Hepatocyte (in vitro differentiated cells): ENCODE results near the gene MEF2C. TPM values are rescaled to one million over a fixed set of nuclear protein-coding genes. Genes with fewer than 3 reads are reported as not detected.
A peak's percentile ranks its signal among the peaks of the same experiment; 100 is the strongest.

ENCODE experiments used
- DNase-seq: peaks from one replicate; pipeline ENCODE4 v3.0.0-alpha.2; 2016; ENCODE audit warnings: low spot score
- H2AFZ ChIP-seq: fragments of 200-600 bp; sonication (generic); 2 replicates; pipeline ENCODE4 v1.6.0; 2016; ENCODE audit warnings: antibody characterized with exemption, mild to moderate bottlenecking
- H3K27ac ChIP-seq: fragments of 200-600 bp; sonication (generic); 2 replicates; pipeline ENCODE4 v1.5.1; 2016; ENCODE audit warnings: mild to moderate bottlenecking
- H3K27me3 ChIP-seq: fragments of 200-600 bp; sonication (generic); 2 replicates; pipeline ENCODE4 v1.6.1; 2016
- H3K36me3 ChIP-seq: fragments of 200-600 bp; sonication (generic); replicated peaks from 2 replicates; pipeline ENCODE4 v1.5.1; 2016; ENCODE audit warnings: low read depth; ENCODE audit not compliant: insufficient read depth
- H3K4me1 ChIP-seq: fragments of 200-600 bp; sonication (generic); 2 replicates; pipeline ENCODE4 v1.5.1; 2016; ENCODE audit warnings: mild to moderate bottlenecking, moderate library complexity; ENCODE audit not compliant: insufficient read depth
- H3K4me2 ChIP-seq: fragments of 200-600 bp; sonication (generic); 2 replicates; pipeline ENCODE4 v1.6.0; 2016
- H3K4me3 ChIP-seq: fragments of 200-600 bp; sonication (generic); 2 replicates; pipeline ENCODE4 v1.5.1; 2016; ENCODE audit warnings: mild to moderate bottlenecking
- H3K79me2 ChIP-seq: fragments of 200-600 bp; sonication (generic); 2 replicates; pipeline ENCODE4 v1.6.0; 2017; ENCODE audit warnings: mild to moderate bottlenecking
- H3K9me2 ChIP-seq: fragments of 200-600 bp; sonication (generic); replicated peaks from 2 replicates; pipeline ENCODE4 v1.6.0; 2017; ENCODE audit warnings: mild to moderate bottlenecking; ENCODE audit not compliant: insufficient read depth
- H3K9me3 ChIP-seq: fragments of 200-600 bp; sonication (generic); 2 replicates; pipeline ENCODE4 v1.5.1; 2016; ENCODE audit warnings: low read depth, mild to moderate bottlenecking
- H4K20me1 ChIP-seq: fragments of 200-600 bp; sonication (generic); 2 replicates; pipeline ENCODE4 v1.6.0; 2016; ENCODE audit warnings: mild to moderate bottlenecking; ENCODE audit not compliant: insufficient read depth, poor library complexity, severe bottlenecking
- CTCF ChIP-seq: fragments of 200-600 bp; sonication (generic); IDR thresholded peaks from 2 replicates; pipeline ENCODE4 v1.5.1; 2016; ENCODE audit warnings: antibody characterized with exemption, mild to moderate bottlenecking; ENCODE audit not compliant: poor library complexity
- EZH2 ChIP-seq: fragments of 200-600 bp; sonication (generic); IDR thresholded peaks from 2 replicates; pipeline ENCODE4 v1.6.1; 2016; ENCODE audit warnings: antibody characterized with exemption, mild to moderate bottlenecking, borderline replicate concordance
- EZH2phosphoT487 ChIP-seq: fragments of 200-600 bp; sonication (generic); IDR thresholded peaks from one replicate; pipeline ENCODE4 v1.6.1; 2018; ENCODE audit warnings: antibody characterized with exemption, mild to moderate bottlenecking, low read depth, moderate library complexity; ENCODE audit not compliant: unreplicated experiment, severe bottlenecking
- WGBS: methylation state at CpG from one replicate; pipeline ENCODE4 v1.1.6; 2016; ENCODE audit warnings: low lambda C conversion rate; ENCODE audit errors: missing lambda C conversion rate; 5-methylcytosine and 5-hydroxymethylcytosine counted together
- polyA plus RNA-seq: library from polyadenylated mRNA; unstranded; fragments of >200 nt; fragmentation: Nextera tagmentation; extraction: Ambion mirVana; gene quantifications from 2 replicates; pipeline ENCODE4 v1.2.1, GENCODE V29; 2016
- total RNA-seq: library from RNA; depleted of rRNA; stranded (reverse); fragments of >200 nt; gene quantifications from 2 replicates; pipeline ENCODE4 v1.2.3, GENCODE V29; 2014

MEF2C gene
- total and polyA plus RNA-seq, 2 experiments from 2014 or later: 5.9 to 14.6 TPM

- no peak for DNase-seq
- Histone ChIP-seq H3K27me3 (peaks cover 99% of the 10 kb centered on the region), H4K20me1 (no peaks in the 10 kb centered on the region), H3K36me3 (no peaks in the 10 kb centered on the region), H2AFZ (peak overlapping the region; percentile 25), H3K4me1 (peaks cover 14% of the 10 kb centered on the region), H3K4me3 (no peak overlapping the region), H3K4me2 (peak overlapping the region; percentile 83), H3K79me2 (no peaks in the 10 kb centered on the region), H3K9me3 (no peaks in the 10 kb centered on the region), H3K27ac (no peak overlapping the region), H3K9me2 (no peaks in the 10 kb centered on the region)
- no peak for TF ChIP-seq CTCF
- TF ChIP-seq EZH2phosphoT487: peak; percentile 90
- TF ChIP-seq EZH2: peak; percentile 79
- 4% methylated on average over 38 of the region's 38 CpGs for WGBS
Measured at GRCh38 chr5:88689668-88690408, 193.1 kb downstream of the MEF2C start.

GRCh38 chr5:88688984-88689667 lies 193.9 kb downstream of the MEF2C start:
- no peak overlapping the region for H2AFZ ChIP-seq
- H3K4me3 ChIP-seq: no peak overlapping the region
- no peaks in the 10 kb centered on the region for H3K9me2 ChIP-seq
- no peaks in the 10 kb centered on the region for H3K79me2 ChIP-seq
- no peak overlapping the region for H3K27ac ChIP-seq
- H3K4me2 ChIP-seq: no peak overlapping the region
- H3K4me1 ChIP-seq: peaks cover 14% of the 10 kb centered on the region
- 2% methylated on average over 27 of the region's 27 CpGs for WGBS
- no peak for DNase-seq
- H4K20me1 ChIP-seq: no peaks in the 10 kb centered on the region
- no peaks in the 10 kb centered on the region for H3K9me3 ChIP-seq
- TF ChIP-seq EZH2phosphoT487 (peak; percentile 19), CTCF (no peak), EZH2 (peak; percentile 88)
- peaks cover 99% of the 10 kb centered on the region for H3K27me3 ChIP-seq
- no peaks in the 10 kb centered on the region for H3K36me3 ChIP-seq

- Histone ChIP-seq H3K27ac (no peak overlapping the region), H3K4me2 (no peak overlapping the region), H2AFZ (no peak overlapping the region), H3K27me3 (peaks cover 99% of the 10 kb centered on the region), H3K36me3 (no peaks in the 10 kb centered on the region), H4K20me1 (no peaks in the 10 kb centered on the region), H3K4me3 (no peak overlapping the region), H3K9me2 (no peaks in the 10 kb centered on the region), H3K9me3 (no peaks in the 10 kb centered on the region), H3K4me1 (peaks cover 14% of the 10 kb centered on the region), H3K79me2 (no peaks in the 10 kb centered on the region)
- TF ChIP-seq CTCF: no peak
- TF ChIP-seq EZH2phosphoT487: peak; percentile 39
- no peak for DNase-seq
- WGBS: 6% methylated on average over 13 of the region's 13 CpGs
Measured at GRCh38 chr5:88688156-88688983, 194.6 kb downstream of the MEF2C start.
